GM23338 (cell line): Measurements from ENCODE around the gene MIDN.

Source experiments
- EZH2 ChIP-seq: fragments of 200-600 bp; sonication (generic); IDR thresholded peaks from one replicate; pipeline ENCODE4 v1.8.0; 2017; ENCODE audit warnings: antibody characterized with exemption, mild to moderate bottlenecking, low read depth; ENCODE audit not compliant: unreplicated experiment
- EZH2phosphoT487 ChIP-seq: fragments of 200-600 bp; sonication (generic); IDR thresholded peaks from one replicate; pipeline ENCODE4 v1.8.1; 2018; ENCODE audit warnings: antibody characterized with exemption; ENCODE audit not compliant: unreplicated experiment
- JUNB ChIP-seq: IDR thresholded peaks from one replicate; pipeline ENCODE4 v1.6.1; 2016; ENCODE audit warnings: antibody characterized with exemption; ENCODE audit not compliant: unreplicated experiment
- POLR2AphosphoS5 ChIP-seq: IDR thresholded peaks from 2 replicates; pipeline ENCODE4 v1.6.1; 2016; ENCODE audit warnings: antibody characterized with exemption, low read depth
- STAT1 ChIP-seq: IDR thresholded peaks from one replicate; pipeline ENCODE4 v1.6.1; 2016; ENCODE audit warnings: antibody characterized with exemption; ENCODE audit not compliant: unreplicated experiment
- ZNF331 ChIP-seq: fragments of 250-450 bp; sonication (Bioruptor Pico); IDR thresholded peaks from 2 replicates; pipeline ENCODE4 v1.5.0; 2020; ENCODE audit warnings: low read depth, mild to moderate bottlenecking, moderate library complexity
- TF ChIP-seq, protein P1 (sequence below): IDR thresholded peaks from one replicate; pipeline ENCODE4 v1.6.1; 2018; ENCODE audit warnings: antibody characterized with exemption; ENCODE audit not compliant: unreplicated experiment
- TF ChIP-seq, protein P2 (sequence below), 2 experiments: fragments of 200-600 bp in 1 of 2; sonication (generic) in 1 of 2; conservative IDR thresholded peaks; 2 replicates each; pipeline versions ENCODE4 v1.5.1 to v1.6.1; 2016 to 2017; ENCODE audit warnings: antibody characterized with exemption in 2 of 2, low read depth in 2 of 2, mild to moderate bottlenecking in 2 of 2, moderate library complexity in 1 of 2
- TF ChIP-seq, protein P3 (sequence below): fragments of 250-450 bp; sonication (Bioruptor Pico); IDR thresholded peaks from 2 replicates; pipeline ENCODE4 v1.5.0; 2020; ENCODE audit warnings: mild to moderate bottlenecking, moderate library complexity

DNA sequence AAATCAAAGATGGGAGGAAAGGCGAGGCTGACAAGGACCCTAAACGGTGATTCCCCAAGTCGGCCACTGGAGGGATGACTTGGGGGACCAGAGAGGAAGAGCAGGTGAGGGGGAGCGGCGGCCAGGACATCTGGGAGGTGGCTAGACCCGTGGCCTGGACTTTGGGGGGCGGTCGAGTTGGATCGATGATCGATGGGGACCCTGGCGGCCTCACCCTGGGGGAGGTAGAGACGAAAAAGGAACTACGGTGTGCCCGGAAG lies 13.1 kb downstream of the MIDN start:
- no peak for TF ChIP-seq EZH2phosphoT487
- TF ChIP-seq, protein P1, sequence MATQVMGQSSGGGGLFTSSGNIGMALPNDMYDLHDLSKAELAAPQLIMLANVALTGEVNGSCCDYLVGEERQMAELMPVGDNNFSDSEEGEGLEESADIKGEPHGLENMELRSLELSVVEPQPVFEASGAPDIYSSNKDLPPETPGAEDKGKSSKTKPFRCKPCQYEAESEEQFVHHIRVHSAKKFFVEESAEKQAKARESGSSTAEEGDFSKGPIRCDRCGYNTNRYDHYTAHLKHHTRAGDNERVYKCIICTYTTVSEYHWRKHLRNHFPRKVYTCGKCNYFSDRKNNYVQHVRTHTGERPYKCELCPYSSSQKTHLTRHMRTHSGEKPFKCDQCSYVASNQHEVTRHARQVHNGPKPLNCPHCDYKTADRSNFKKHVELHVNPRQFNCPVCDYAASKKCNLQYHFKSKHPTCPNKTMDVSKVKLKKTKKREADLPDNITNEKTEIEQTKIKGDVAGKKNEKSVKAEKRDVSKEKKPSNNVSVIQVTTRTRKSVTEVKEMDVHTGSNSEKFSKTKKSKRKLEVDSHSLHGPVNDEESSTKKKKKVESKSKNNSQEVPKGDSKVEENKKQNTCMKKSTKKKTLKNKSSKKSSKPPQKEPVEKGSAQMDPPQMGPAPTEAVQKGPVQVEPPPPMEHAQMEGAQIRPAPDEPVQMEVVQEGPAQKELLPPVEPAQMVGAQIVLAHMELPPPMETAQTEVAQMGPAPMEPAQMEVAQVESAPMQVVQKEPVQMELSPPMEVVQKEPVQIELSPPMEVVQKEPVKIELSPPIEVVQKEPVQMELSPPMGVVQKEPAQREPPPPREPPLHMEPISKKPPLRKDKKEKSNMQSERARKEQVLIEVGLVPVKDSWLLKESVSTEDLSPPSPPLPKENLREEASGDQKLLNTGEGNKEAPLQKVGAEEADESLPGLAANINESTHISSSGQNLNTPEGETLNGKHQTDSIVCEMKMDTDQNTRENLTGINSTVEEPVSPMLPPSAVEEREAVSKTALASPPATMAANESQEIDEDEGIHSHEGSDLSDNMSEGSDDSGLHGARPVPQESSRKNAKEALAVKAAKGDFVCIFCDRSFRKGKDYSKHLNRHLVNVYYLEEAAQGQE, result no peak
- TF ChIP-seq, protein P2, sequence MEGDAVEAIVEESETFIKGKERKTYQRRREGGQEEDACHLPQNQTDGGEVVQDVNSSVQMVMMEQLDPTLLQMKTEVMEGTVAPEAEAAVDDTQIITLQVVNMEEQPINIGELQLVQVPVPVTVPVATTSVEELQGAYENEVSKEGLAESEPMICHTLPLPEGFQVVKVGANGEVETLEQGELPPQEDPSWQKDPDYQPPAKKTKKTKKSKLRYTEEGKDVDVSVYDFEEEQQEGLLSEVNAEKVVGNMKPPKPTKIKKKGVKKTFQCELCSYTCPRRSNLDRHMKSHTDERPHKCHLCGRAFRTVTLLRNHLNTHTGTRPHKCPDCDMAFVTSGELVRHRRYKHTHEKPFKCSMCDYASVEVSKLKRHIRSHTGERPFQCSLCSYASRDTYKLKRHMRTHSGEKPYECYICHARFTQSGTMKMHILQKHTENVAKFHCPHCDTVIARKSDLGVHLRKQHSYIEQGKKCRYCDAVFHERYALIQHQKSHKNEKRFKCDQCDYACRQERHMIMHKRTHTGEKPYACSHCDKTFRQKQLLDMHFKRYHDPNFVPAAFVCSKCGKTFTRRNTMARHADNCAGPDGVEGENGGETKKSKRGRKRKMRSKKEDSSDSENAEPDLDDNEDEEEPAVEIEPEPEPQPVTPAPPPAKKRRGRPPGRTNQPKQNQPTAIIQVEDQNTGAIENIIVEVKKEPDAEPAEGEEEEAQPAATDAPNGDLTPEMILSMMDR (conservative IDR thresholded peaks at IDR 0.05; ENCODE audit: low read depth in 2 of 2), result peak; percentile 35 to 39
- no peak for TF ChIP-seq POLR2AphosphoS5
- no peak for TF ChIP-seq ZNF331
- TF ChIP-seq EZH2, result no peak
- TF ChIP-seq JUNB, result no peak
- TF ChIP-seq STAT1, result no peak
- TF ChIP-seq, protein P3, sequence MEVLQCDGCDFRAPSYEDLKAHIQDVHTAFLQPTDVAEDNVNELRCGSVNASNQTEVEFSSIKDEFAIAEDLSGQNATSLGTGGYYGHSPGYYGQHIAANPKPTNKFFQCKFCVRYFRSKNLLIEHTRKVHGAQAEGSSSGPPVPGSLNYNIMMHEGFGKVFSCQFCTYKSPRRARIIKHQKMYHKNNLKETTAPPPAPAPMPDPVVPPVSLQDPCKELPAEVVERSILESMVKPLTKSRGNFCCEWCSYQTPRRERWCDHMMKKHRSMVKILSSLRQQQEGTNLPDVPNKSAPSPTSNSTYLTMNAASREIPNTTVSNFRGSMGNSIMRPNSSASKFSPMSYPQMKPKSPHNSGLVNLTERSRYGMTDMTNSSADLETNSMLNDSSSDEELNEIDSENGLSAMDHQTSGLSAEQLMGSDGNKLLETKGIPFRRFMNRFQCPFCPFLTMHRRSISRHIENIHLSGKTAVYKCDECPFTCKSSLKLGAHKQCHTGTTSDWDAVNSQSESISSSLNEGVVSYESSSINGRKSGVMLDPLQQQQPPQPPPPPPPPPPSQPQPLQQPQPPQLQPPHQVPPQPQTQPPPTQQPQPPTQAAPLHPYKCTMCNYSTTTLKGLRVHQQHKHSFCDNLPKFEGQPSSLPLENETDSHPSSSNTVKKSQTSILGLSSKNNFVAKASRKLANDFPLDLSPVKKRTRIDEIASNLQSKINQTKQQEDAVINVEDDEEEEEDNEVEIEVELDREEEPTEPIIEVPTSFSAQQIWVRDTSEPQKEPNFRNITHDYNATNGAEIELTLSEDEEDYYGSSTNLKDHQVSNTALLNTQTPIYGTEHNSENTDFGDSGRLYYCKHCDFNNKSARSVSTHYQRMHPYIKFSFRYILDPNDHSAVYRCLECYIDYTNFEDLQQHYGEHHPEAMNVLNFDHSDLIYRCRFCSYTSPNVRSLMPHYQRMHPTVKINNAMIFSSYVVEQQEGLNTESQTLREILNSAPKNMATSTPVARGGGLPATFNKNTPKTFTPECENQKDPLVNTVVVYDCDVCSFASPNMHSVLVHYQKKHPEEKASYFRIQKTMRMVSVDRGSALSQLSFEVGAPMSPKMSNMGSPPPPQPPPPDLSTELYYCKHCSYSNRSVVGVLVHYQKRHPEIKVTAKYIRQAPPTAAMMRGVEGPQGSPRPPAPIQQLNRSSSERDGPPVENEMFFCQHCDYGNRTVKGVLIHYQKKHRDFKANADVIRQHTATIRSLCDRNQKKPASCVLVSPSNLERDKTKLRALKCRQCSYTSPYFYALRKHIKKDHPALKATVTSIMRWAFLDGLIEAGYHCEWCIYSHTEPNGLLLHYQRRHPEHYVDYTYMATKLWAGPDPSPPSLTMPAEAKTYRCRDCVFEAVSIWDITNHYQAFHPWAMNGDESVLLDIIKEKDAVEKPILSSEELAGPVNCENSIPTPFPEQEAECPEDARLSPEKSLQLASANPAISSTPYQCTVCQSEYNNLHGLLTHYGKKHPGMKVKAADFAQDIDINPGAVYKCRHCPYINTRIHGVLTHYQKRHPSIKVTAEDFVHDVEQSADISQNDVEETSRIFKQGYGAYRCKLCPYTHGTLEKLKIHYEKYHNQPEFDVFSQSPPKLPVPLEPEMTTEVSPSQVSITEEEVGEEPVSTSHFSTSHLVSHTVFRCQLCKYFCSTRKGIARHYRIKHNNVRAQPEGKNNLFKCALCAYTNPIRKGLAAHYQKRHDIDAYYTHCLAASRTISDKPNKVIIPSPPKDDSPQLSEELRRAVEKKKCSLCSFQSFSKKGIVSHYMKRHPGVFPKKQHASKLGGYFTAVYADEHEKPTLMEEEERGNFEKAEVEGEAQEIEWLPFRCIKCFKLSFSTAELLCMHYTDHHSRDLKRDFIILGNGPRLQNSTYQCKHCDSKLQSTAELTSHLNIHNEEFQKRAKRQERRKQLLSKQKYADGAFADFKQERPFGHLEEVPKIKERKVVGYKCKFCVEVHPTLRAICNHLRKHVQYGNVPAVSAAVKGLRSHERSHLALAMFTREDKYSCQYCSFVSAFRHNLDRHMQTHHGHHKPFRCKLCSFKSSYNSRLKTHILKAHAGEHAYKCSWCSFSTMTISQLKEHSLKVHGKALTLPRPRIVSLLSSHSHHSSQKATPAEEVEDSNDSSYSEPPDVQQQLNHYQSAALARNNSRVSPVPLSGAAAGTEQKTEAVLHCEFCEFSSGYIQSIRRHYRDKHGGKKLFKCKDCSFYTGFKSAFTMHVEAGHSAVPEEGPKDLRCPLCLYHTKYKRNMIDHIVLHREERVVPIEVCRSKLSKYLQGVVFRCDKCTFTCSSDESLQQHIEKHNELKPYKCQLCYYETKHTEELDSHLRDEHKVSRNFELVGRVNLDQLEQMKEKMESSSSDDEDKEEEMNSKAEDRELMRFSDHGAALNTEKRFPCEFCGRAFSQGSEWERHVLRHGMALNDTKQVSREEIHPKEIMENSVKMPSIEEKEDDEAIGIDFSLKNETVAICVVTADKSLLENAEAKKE, result no peak
